ENCODE data around the gene CD3G. TPM values are rescaled to one million over a fixed set of nuclear protein-coding genes. Genes with fewer than 3 reads are reported as not detected.
A peak's percentile ranks its signal among the peaks of the same experiment; 100 is the strongest.
"Not testable (repeated sequence)": the region's sequence is repeated elsewhere in the genome, so short reads cannot be mapped to it uniquely, and the experiment has no call there.

CD3G gene
- total and polyA plus RNA-seq, 2 donors: 32.0 to 227 TPM

GRCh38 chr11:118401880-118402590 lies 57.9 kb downstream of the CD3G start:
- WGBS: 6% methylated on average over 22 of the region's 22 CpGs
- DNase-seq (ENCODE audit: low read depth in 6 of 9, low spot score in 9 of 9): peak in 2 of 9 donors; percentile 9 to 17
- Histone ChIP-seq H3K27me3 (ENCODE audit: control insufficient read depth in 2 of 2, insufficient read depth in 1 of 2, low read length in 1 of 2) (no peaks in the 10 kb centered on the region), H3K27ac (ENCODE audit: low read depth in 1 of 2, low read length in 1 of 2) (peak overlapping the region; percentile 85 to 98), H3K9me3 (ENCODE audit: control insufficient read depth in 2 of 2, insufficient read depth in 1 of 2, low read length in 1 of 2) (no peaks in the 10 kb centered on the region), H3K36me3 (ENCODE audit: control insufficient read depth in 2 of 2, insufficient read depth in 2 of 2, low read length in 1 of 2) (peaks cover 0 to 35% of the 10 kb centered on the region in 2 donors), H3K4me3 (ENCODE audit: low read length in 2 of 2) (peak overlapping the region; percentile 82 to 95), H3K4me1 (ENCODE audit: control insufficient read depth in 2 of 2, insufficient read depth in 2 of 2, low read length in 2 of 2) (peaks cover 8 to 18% of the 10 kb centered on the region in 2 donors)

- Histone ChIP-seq H3K36me3 (ENCODE audit: control insufficient read depth in 2 of 2, insufficient read depth in 2 of 2, low read length in 1 of 2) (peaks cover 3 to 35% of the 10 kb centered on the region in 2 donors), H3K4me3 (ENCODE audit: low read length in 2 of 2) (peak overlapping the region; percentile 82 to 95), H3K4me1 (ENCODE audit: control insufficient read depth in 2 of 2, insufficient read depth in 2 of 2, low read length in 2 of 2) (peaks cover 8 to 18% of the 10 kb centered on the region in 2 donors)
- WGBS: 86% methylated on average over 7 of the region's 7 CpGs
- H3K27ac ChIP-seq (ENCODE audit: low read depth in 1 of 2, low read length in 1 of 2); H3K9me3 ChIP-seq (ENCODE audit: control insufficient read depth in 2 of 2, insufficient read depth in 1 of 2, low read length in 1 of 2); DNase-seq (ENCODE audit: low read depth in 6 of 9, low spot score in 9 of 9); H3K27me3 ChIP-seq (ENCODE audit: control insufficient read depth in 2 of 2, insufficient read depth in 1 of 2, low read length in 1 of 2): not testable (repeated sequence)
Observed at GRCh38 chr11:118402594-118402993, 58.5 kb downstream of the CD3G start.

Other genes starting within 250 kb of the CD3G start
- 2.1 TPM for gene SCN4B, start 191.5 kb upstream of the CD3G start, total RNA-seq
- gene SCN4B, start 191.5 kb upstream of the CD3G start, polyA plus RNA-seq: 1.3 TPM
- 1.6 TPM for gene SCN2B, start 167.7 kb upstream of the CD3G start, total RNA-seq
- 0.73 TPM for gene SCN2B, start 167.7 kb upstream of the CD3G start, polyA plus RNA-seq
- 58.8 TPM for gene JAML, start 119.3 kb upstream of the CD3G start, total RNA-seq
- gene JAML, start 119.3 kb upstream of the CD3G start, polyA plus RNA-seq: 39.7 TPM
- gene MPZL3, start 92.0 kb upstream of the CD3G start, total RNA-seq: 3.9 TPM
- 7.0 TPM for gene MPZL3, start 92.0 kb upstream of the CD3G start, polyA plus RNA-seq
- 18.1 TPM for gene MPZL2, start 80.0 kb upstream of the CD3G start, total RNA-seq
- gene MPZL2, start 80.0 kb upstream of the CD3G start, polyA plus RNA-seq: 47.7 TPM
- 203 TPM for gene CD3E, start 39.6 kb upstream of the CD3G start, total RNA-seq
- gene CD3E, start 39.6 kb upstream of the CD3G start, polyA plus RNA-seq: 328 TPM
- 1,261 TPM for gene CD3D, start 1.6 kb upstream of the CD3G start, total RNA-seq
- 501 TPM for gene CD3D, start 1.6 kb upstream of the CD3G start, polyA plus RNA-seq
- 22.2 TPM for gene UBE4A, start 15.3 kb downstream of the CD3G start, total RNA-seq
- 40.6 TPM for gene UBE4A, start 15.3 kb downstream of the CD3G start, polyA plus RNA-seq
- 452 TPM for gene ATP5MG, start 57.3 kb downstream of the CD3G start, total RNA-seq
- gene ATP5MG, start 57.3 kb downstream of the CD3G start, polyA plus RNA-seq: 371 TPM
- 17.7 TPM for gene KMT2A, start 92.1 kb downstream of the CD3G start, total RNA-seq
- gene KMT2A, start 92.1 kb downstream of the CD3G start, polyA plus RNA-seq: 11.4 TPM
- gene TTC36, start 183.1 kb downstream of the CD3G start, total RNA-seq: 0.19 TPM
- gene TTC36, start 183.1 kb downstream of the CD3G start, polyA plus RNA-seq: not detected
- 4.2 TPM for gene TMEM25, start 186.8 kb downstream of the CD3G start, total RNA-seq
- gene TMEM25, start 186.8 kb downstream of the CD3G start, polyA plus RNA-seq: 11.0 TPM
- 21.0 TPM for gene IFT46, start 221.6 kb downstream of the CD3G start, total RNA-seq
- gene IFT46, start 221.6 kb downstream of the CD3G start, polyA plus RNA-seq: 29.2 TPM
- gene ARCN1, start 228.1 kb downstream of the CD3G start, total RNA-seq: 61.4 TPM
- 75.9 TPM for gene ARCN1, start 228.1 kb downstream of the CD3G start, polyA plus RNA-seq